Stimulated activated CD8-positive, alpha-beta memory T cell treated with anti-CD3 and anti-CD28 coated beads, Interleukin-15, amount 100 ng/mL, for 24 hours (primary cell): ENCODE data around the gene HNF1B.
A peak's percentile ranks its signal among the peaks of the same experiment; 100 is the strongest.
"Not testable (repeated sequence)": the region's sequence is repeated elsewhere in the genome, so short reads cannot be mapped to it uniquely, and the experiment has no call there.

Source experiments
- DNase-seq: peaks from one replicate; pipeline ENCODE4 v3.0.0-alpha.2; 2020; ENCODE audit warnings: low read depth

HNF1B gene

GRCh38 chr17:37744961-37745800 is at the start of gene HNF1B:
TSS of gene HNF1B (minus strand) at chr17:37745059. CDS start at chr17:37744884, 175 bp downstream.
- no peak for DNase-seq

GRCh38 chr17:37792787-37793186 is 47.9 kb upstream of the HNF1B start:
- no peak for DNase-seq

- no peak for DNase-seq
Observed at GRCh38 chr17:37791447-37792399, 46.9 kb upstream of the HNF1B start.

DNA sequence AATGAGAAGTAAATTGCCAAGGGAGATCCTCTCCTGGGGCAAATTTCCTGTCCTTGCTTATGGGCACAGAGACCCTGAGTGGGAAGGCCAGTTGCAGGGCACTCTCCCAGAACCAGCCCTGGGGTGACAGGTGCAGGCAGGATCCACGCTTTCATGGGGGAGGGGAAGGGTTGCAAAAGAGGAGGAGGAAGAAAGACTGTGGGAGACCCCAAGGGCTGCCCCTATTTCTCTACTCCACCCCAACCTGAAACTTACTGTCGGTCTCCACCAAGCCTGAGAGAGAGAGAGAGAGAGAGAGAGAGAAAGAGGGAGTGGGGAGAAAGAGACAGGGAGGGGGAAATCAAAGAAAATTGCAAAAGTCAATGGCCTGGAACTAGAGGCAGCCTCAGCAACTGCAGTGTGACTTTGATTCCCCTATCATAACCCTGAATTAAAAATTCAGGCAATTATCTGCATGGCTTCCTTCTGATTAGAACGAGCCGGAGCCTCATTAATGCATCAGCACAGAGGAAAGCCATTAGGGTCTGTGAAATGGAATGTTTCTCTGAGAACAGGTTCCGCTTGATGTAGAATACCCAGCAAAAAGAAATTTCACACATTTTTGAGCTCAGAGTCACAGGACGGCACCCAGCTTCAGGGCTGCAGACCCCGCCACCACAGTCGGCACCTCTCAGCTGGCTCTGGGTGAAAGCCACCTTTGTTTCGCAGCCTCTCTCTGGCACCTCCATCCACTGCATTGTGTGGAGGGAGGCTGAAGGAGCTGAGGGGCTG is 45.1 kb upstream of the HNF1B start:
- no peak for DNase-seq

DNA sequence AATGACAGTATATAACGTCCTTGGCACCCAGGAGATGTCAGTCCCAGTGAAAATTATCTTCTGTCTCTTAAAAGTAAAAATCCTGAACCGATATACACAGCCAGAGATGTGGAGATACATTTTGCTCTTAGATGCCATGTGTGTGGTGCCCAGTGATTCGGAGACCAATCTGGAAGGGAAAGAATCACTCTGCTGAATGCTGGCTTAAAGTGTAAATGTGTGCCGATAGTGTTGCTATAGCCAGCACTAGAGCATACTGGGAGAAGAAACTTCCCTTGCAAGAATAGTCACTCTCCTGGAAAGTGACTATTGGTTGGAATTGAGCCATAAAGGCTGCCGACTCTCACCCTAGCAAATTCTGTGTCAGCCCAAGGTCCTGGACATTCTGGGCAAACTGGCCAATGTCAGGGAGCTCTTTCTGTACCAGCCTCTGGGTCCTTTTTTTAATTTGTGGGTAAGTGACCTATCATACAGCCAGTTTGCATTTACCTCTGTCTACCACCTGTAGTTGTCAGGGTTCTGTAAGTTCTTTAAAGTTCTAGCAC is 44.2 kb upstream of the HNF1B start:
- no peak for DNase-seq

DNA sequence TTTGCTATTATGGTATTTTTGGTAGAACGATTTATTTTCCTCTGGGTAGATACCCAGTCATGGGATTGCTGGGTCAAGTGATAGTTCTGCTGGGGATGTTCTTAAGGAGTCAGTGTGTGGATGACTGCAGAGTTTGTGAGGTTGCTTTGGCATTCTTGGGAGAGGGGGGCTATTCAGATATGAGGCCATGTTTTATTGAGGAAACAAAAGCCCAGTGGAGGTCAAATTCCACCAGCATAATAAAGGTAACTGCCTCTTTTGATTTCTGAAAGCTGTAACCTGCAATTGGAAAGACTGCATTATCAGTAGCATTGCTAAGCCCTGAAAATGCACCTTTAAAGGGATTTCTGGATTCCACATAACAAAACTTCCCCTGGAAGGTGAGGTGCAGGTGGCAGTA is 43.7 kb upstream of the HNF1B start:
- DNase-seq: no peak

DNA sequence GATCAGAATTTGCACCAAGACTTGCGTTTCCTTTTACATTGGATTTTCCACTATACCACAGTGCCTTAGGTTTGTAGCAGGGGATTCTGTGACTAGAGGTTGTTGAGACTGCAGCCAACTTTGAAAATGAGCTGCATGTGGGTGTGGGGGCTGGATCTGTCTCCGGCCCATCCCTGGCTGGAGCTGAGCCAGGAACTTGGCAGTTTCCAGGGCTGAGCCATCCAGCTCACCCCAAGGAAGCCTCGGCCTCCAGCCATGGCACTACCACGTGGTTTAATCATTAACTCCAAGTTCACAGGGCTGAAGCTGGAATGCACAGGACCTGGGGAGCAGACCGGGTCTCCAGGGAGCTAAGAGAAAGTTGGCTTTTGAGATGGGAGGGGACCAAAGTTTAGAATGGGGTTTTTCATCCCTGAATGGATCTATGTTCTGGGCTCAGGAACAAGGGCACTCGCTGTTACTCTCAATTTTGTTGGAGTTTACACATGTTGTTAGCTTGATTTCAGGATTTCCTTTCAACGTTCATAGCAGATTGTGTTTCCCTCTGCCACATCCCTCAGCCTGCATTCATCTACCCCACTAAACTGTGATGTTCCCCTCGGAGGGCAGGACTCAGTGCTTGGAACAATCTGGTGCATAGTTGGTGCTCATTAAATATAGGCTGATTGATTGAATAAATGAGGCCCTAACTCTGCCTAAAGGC is 42.3 kb upstream of the HNF1B start:
- DNase-seq: no peak

GRCh38 chr17:37786481-37786880 is 41.6 kb upstream of the HNF1B start:
- DNase-seq: no peak

GRCh38 chr17:37782460-37782859 is 37.6 kb upstream of the HNF1B start:
- DNase-seq: not testable (repeated sequence)

DNA sequence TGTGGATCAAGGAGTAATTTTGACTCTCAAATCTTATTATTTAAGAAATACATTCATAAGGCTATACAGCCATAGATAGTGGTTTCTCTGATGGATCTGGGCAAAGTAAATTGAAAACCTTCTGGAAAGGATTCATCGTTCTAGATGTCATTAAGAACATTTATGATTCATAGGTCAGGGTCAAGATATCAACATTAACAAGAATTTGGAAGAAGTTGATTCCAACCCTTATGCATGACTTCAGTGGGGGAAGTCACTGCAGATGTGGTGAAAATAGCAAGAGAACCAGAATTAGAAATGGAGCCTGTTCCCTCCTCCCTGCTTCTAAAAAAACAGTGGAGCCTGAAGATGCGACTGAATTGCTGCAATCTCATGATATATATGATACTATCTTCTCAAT is 36.6 kb upstream of the HNF1B start:
- DNase-seq: no peak

- no peak for DNase-seq
Observed at GRCh38 chr17:37779554-37779953, 34.7 kb upstream of the HNF1B start.

- DNase-seq: no peak
Observed at GRCh38 chr17:37774504-37774903, 29.6 kb upstream of the HNF1B start.

DNA sequence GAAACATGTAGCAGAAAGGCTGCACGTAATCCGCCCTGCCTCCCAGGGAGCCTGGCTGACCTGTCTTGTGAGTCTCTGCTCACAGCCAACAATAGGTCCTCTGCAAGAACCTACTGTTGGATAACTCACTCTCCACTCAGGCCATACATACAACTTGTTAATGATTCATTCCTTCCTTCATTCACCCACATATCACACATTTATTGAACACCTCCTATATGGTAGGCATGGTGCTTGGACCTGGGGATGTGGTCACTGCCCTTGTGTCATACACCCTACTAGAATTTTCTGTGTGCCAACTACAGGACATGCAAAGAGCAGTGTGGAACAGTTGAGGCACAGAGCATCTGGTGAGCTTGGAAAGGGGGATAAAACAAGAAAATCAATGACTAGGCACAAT is 28.1 kb upstream of the HNF1B start:
- no peak for DNase-seq

DNA sequence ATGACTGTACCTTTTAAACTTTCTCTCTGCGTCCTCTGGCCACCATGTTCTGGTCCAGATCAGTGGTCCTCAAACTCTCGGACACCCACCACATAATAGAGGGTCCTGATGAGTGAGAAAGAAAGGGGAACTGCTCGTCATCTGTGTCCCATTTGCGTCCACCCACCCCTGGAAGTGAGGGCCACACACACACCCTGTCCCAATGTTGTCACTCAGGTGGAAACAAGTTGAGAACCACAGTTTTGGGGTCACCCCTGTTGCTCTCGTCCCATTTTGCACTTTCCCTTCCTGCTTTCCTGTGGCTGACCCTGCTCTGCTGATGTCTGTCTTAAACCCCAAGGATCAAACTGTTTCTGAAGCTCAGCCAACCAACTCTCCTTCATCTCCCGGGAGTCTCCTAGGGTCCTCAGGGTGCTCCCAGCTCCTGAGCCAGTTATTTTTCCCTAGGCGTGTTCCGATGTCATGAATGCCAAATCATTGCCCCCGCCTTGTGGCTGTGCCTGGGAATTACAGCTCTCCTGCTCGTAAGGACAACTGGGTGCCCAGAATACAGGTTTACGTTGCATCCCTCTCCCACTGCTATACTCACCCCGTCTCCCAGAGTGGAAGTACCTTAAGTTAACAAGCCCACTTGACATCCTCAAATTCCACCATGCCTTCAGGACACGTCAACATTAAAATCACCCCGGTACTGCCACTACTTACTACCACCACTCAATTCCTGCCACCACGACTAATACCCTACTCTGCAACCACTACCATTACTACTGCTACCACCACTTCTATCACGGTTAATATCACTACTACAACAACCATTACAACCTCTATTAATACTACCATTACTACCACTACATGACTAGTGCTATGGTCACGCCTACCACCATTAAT is 26.0 kb upstream of the HNF1B start:
- peak; percentile 9 for DNase-seq

DNA sequence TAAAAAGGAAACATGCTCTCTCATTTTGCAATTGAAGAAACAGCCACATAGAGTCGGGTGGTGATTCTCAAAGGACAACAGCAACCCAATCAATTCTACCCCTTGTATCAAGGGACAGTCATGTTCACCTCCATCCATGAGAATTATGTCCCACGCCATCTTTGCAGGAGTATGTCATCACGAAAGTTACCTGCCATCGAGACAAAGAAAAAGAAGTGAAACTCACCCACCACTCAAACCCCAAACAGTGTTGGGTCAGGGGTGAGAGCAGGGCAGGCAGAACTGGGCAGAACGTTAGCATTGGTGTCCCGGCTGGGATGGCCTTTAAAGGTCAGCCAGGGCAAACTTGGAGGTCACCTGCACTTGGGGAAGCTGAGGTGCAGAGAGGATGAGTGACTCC is 24.2 kb upstream of the HNF1B start:
- no peak for DNase-seq

- no peak for DNase-seq
Observed at GRCh38 chr17:37768438-37768837, 23.6 kb upstream of the HNF1B start.

DNA sequence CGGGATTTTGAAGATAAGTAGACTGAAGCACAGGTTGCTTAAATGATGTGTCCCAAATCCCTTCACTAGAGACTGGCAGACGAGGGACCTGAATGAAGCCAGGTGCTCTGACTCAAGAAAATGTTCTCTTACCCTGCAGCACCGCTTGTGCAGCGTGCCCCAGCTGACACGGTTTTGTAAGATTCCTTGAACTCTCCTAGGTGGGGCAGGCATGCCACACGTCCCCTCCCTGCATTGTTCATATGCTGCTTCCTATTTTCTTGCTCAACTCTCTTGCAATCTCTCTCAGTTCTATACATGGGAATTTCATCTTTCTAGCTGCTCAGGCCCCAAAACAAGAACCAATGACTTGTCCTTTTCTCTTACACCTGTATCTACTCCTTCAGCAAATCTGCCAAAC is 22.1 kb upstream of the HNF1B start:
- no peak for DNase-seq

DNA sequence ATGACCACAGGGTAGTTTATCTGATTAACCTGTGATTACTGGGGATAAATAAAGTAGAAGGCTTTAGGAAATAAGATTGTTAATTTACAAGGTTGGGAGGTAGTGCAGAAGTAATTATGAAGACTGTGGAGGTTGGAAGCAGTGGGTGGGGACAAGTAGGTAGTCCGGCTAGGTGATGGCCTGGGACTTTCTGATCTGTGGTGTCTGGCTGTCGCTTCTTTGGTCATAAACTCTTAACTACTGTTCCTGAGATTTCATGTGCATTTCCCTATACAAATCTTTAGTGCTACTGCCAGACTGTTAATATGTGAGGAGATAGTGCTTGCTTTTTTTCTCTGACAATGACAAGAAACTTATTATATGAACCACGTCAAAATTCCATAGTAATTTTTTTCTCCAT is 19.5 kb upstream of the HNF1B start:
- no peak for DNase-seq

- DNase-seq: no peak
Observed at GRCh38 chr17:37762666-37763065, 17.8 kb upstream of the HNF1B start.

GRCh38 chr17:37761961-37762360 is 17.1 kb upstream of the HNF1B start:
- DNase-seq: no peak
